ENCODE results near the gene TRIM71. TPM values are rescaled to one million over a fixed set of nuclear protein-coding genes. Genes with fewer than 3 reads are reported as not detected.
"Not testable (repeated sequence)": the region's sequence is repeated elsewhere in the genome, so short reads cannot be mapped to it uniquely, and the experiment has no call there.

Gene TRIM71
- total RNA-seq, 1 donor from 2014 or later: 17.2 TPM

DNA sequence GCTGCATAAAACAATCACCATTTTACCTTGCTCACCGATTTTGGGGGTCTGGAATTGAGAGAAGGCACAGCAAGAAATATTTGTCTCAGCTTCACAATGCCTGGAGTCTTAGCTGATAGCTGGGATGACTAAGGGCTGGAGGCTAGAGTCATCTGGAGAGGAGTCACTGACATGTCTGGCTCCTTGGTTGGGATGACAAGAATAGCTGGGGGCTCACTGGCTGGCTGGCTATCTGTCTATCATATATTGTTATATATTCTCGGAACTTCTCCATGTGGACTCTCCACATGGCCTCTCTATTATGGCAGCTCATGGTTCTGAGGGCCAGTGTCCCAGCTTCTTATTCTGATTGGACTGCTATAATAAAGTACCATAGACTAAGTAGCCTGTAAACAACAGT, 20.0 kb upstream of the TRIM71 start:
- Mint-ChIP-seq H3K9me3 (ENCODE audit: unreplicated experiment) (no peaks in the 10 kb centered on the region), H3K4me3 (ENCODE audit: unreplicated experiment) (no peak overlapping the region), H3K27me3 (ENCODE audit: low read depth, unreplicated experiment) (no peaks in the 10 kb centered on the region), H3K36me3 (ENCODE audit: low read depth, unreplicated experiment) (no peaks in the 10 kb centered on the region), H3K27ac (ENCODE audit: unreplicated experiment) (peak overlapping the region; percentile 30), H3K4me1 (ENCODE audit: low read depth, unreplicated experiment) (peaks cover 23% of the 10 kb centered on the region)
- Histone ChIP-seq H3K27ac (ENCODE audit: low read depth, low read length) (no peak overlapping the region), H3K4me3 (ENCODE audit: insufficient read depth, low read depth, low read length) (no peak overlapping the region), H3K4me1 (ENCODE audit: insufficient read depth, low read length) (no peaks in the 10 kb centered on the region), H2AFZ (ENCODE audit: low read depth, low read length) (no peak overlapping the region), H3K9ac (ENCODE audit: low read length) (no peak overlapping the region), H3K36me3 (ENCODE audit: insufficient read depth, low read length) (no peaks in the 10 kb centered on the region), H3K9me3 (ENCODE audit: insufficient read depth, low read depth, low read length) (no peaks in the 10 kb centered on the region), H3K4me2 (ENCODE audit: low read length) (no peak overlapping the region), H4K20me1 (ENCODE audit: insufficient read depth, low read length) (no peaks in the 10 kb centered on the region), H3K79me2 (ENCODE audit: insufficient read depth, low read length) (no peaks in the 10 kb centered on the region), H3K27me3 (ENCODE audit: insufficient read depth, low read length) (peaks cover 2% of the 10 kb centered on the region)
- DNase-seq (ENCODE audit: low read depth) (no peak), FAIRE-seq (no peak)
- no peak for TF ChIP-seq EZH2 (IDR thresholded peaks at IDR 0.05; ENCODE audit: insufficient read depth, low read length)
- TF ChIP-seq, protein P1, sequence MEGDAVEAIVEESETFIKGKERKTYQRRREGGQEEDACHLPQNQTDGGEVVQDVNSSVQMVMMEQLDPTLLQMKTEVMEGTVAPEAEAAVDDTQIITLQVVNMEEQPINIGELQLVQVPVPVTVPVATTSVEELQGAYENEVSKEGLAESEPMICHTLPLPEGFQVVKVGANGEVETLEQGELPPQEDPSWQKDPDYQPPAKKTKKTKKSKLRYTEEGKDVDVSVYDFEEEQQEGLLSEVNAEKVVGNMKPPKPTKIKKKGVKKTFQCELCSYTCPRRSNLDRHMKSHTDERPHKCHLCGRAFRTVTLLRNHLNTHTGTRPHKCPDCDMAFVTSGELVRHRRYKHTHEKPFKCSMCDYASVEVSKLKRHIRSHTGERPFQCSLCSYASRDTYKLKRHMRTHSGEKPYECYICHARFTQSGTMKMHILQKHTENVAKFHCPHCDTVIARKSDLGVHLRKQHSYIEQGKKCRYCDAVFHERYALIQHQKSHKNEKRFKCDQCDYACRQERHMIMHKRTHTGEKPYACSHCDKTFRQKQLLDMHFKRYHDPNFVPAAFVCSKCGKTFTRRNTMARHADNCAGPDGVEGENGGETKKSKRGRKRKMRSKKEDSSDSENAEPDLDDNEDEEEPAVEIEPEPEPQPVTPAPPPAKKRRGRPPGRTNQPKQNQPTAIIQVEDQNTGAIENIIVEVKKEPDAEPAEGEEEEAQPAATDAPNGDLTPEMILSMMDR (IDR thresholded peaks at IDR 0.05; ENCODE audit: insufficient read depth, low read depth, low read length): no peak

DNA sequence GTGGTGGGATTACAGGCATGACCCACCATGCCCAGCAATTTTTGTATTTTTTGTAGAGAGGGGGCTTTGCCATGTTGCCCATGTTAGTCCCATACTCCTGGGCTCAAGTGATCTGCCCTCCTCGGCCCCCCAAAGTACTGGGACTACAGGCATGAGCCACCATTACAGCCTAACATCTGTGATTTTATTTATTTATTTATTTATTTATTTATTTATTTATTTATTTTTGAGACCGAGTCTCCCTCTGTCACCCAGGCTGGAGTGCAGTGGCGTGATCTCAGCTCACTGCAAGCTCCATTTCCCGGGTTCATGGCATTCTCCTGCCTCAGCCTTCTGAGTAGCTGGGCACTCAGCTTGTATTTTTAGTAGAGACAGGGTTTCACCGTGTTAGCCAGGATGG, 16.4 kb upstream of the TRIM71 start:
- not testable (repeated sequence) for H3K4me1 ChIP-seq (ENCODE audit: insufficient read depth, low read length); H3K27ac ChIP-seq (ENCODE audit: low read depth, low read length); H3K9ac ChIP-seq (ENCODE audit: low read length); H3K4me3 Mint-ChIP-seq (ENCODE audit: unreplicated experiment); H3K9me3 ChIP-seq (ENCODE audit: insufficient read depth, low read depth, low read length); H3K9me3 Mint-ChIP-seq (ENCODE audit: unreplicated experiment); H3K79me2 ChIP-seq (ENCODE audit: insufficient read depth, low read length); H2AFZ ChIP-seq (ENCODE audit: low read depth, low read length); H3K36me3 Mint-ChIP-seq (ENCODE audit: low read depth, unreplicated experiment); FAIRE-seq; H3K27ac Mint-ChIP-seq (ENCODE audit: unreplicated experiment); H3K27me3 ChIP-seq (ENCODE audit: insufficient read depth, low read length); H3K4me3 ChIP-seq (ENCODE audit: insufficient read depth, low read depth, low read length); DNase-seq (ENCODE audit: low read depth); H3K4me1 Mint-ChIP-seq (ENCODE audit: low read depth, unreplicated experiment); H4K20me1 ChIP-seq (ENCODE audit: insufficient read depth, low read length); H3K36me3 ChIP-seq (ENCODE audit: insufficient read depth, low read length); H3K27me3 Mint-ChIP-seq (ENCODE audit: low read depth, unreplicated experiment); H3K4me2 ChIP-seq (ENCODE audit: low read length)

DNA sequence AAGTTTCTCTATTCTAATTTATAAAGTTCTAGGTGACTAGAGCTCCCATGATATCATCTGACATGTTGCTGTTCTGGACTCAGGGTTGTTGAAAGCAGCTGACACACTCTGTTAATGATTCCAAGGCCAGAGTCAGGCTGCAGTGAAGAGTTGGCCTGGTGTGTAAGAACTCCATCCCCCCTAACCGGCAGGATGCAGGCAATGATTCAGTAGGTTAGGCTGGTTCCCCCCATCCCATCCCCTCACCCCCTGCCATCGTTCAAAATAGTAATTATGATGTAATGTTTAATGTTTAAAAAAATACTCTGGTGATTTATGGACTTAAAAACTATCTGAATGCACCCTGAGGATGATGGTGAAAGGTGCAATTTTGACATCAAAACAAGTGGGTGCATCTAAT, 4.6 kb upstream of the TRIM71 start:
- Mint-ChIP-seq H3K4me3 (ENCODE audit: unreplicated experiment) (peak overlapping the region; percentile 6), H3K36me3 (ENCODE audit: low read depth, unreplicated experiment) (peaks cover 3% of the 10 kb centered on the region), H3K4me1 (ENCODE audit: low read depth, unreplicated experiment) (peaks cover 16% of the 10 kb centered on the region), H3K27ac (ENCODE audit: unreplicated experiment) (peak overlapping the region; percentile 50), H3K27me3 (ENCODE audit: low read depth, unreplicated experiment) (no peaks in the 10 kb centered on the region), H3K9me3 (ENCODE audit: unreplicated experiment) (no peaks in the 10 kb centered on the region)
- Histone ChIP-seq H3K4me1 (ENCODE audit: insufficient read depth, low read length) (peaks cover 4% of the 10 kb centered on the region), H3K9me3 (ENCODE audit: insufficient read depth, low read depth, low read length) (no peaks in the 10 kb centered on the region), H3K9ac (ENCODE audit: low read length) (no peak overlapping the region), H2AFZ (ENCODE audit: low read depth, low read length) (no peak overlapping the region), H3K27ac (ENCODE audit: low read depth, low read length) (no peak overlapping the region), H3K27me3 (ENCODE audit: insufficient read depth, low read length) (peaks cover 27% of the 10 kb centered on the region), H3K4me2 (ENCODE audit: low read length) (no peak overlapping the region), H4K20me1 (ENCODE audit: insufficient read depth, low read length) (no peaks in the 10 kb centered on the region), H3K79me2 (ENCODE audit: insufficient read depth, low read length) (no peaks in the 10 kb centered on the region), H3K4me3 (ENCODE audit: insufficient read depth, low read depth, low read length) (no peak overlapping the region), H3K36me3 (ENCODE audit: insufficient read depth, low read length) (no peaks in the 10 kb centered on the region)
- TF ChIP-seq, protein P1 (IDR thresholded peaks at IDR 0.05; ENCODE audit: insufficient read depth, low read depth, low read length): no peak
- TF ChIP-seq EZH2 (IDR thresholded peaks at IDR 0.05; ENCODE audit: insufficient read depth, low read length): no peak
- DNase-seq (ENCODE audit: low read depth) (no peak), FAIRE-seq (no peak)

All from astrocyte (in vitro differentiated cells and primary cell).